Body of pancreas (tissue), 4 donors: ENCODE measurements around the gene GTF2H2C. TPM values are rescaled to one million over a fixed set of nuclear protein-coding genes. Genes with fewer than 3 reads are reported as not detected.
A peak's percentile ranks its signal among the peaks of the same experiment; 100 is the strongest.

Source experiments
- ATAC-seq: fragments of 150-250 bp; one replicate; pipeline ENCODE4 v1.9.1; 2016
- DNase-seq, 4 donors: peaks; one replicate each; pipeline ENCODE4 v3.0.0-alpha.2; 2019
- H3K27ac ChIP-seq, 4 donors: fragments of 200-600 bp; sonication (generic); 1 replicate in 3 of 4; 2 replicates in 1 of 4; pipeline versions ENCODE4 v1.5.1 to v1.6.1; 2016 to 2019; ENCODE audit warnings: mild to moderate bottlenecking in 1 of 4, mixed read lengths in 1 of 4, moderate library complexity in 1 of 4
- H3K27me3 ChIP-seq, 2 donors: fragments of 200-600 bp; sonication (generic); one replicate each; pipeline ENCODE4 v1.6.0; 2016; ENCODE audit warnings: mild to moderate bottlenecking in 1 of 2
- H3K36me3 ChIP-seq, 2 donors: fragments of 200-600 bp; sonication (generic); replicated peaks in 1 of 2; 2 replicates each; pipeline ENCODE4 v1.5.1; 2016; ENCODE audit warnings: low read depth in 2 of 2; ENCODE audit not compliant: insufficient read depth in 1 of 2
- H3K4me1 ChIP-seq: fragments of 200-600 bp; sonication (generic); one replicate; pipeline ENCODE4 v1.6.0; 2016
- H3K4me3 ChIP-seq, 2 donors: fragments of 200-600 bp; sonication (generic); 1 replicate in 1 of 2; 2 replicates in 1 of 2; pipeline ENCODE4 v1.5.1; 2016 to 2019
- H3K9me3 ChIP-seq, 3 donors: fragments of 200-600 bp; sonication (generic); 1 replicate in 2 of 3; 2 replicates in 1 of 3; pipeline ENCODE4 v1.5.1; 2016
- POLR2A ChIP-seq, 3 donors: fragments of 450-650 bp; IDR thresholded peaks; one replicate each; pipeline ENCODE4 v1.6.1; 2016; ENCODE audit warnings: antibody characterized with exemption in 3 of 3, mild to moderate bottlenecking in 2 of 3
- WGBS, 2 donors: methylation state at CpG; one replicate each; pipeline ENCODE4 v1.1.5; 2017; 5-methylcytosine and 5-hydroxymethylcytosine counted together
- intact Hi-C: fragments of 100-400 bp; cut with DNase I; formaldehyde crosslinking; loops from one replicate; pipeline ENCODE4 v1.15.1; 2023
- total RNA-seq, 2 donors: library from RNA; depleted of rRNA; stranded (reverse); fragments of >200 nt; gene quantifications; one replicate each; pipeline ENCODE4 v1.1.0, GENCODE V29; 2016
- TF ChIP-seq, protein P1 (sequence below), 7 experiments: fragments of 450-650 bp in 4 of 7; fragments of 200-600 bp in 3 of 7; sonication (generic) in 3 of 7; IDR thresholded peaks; one replicate each; pipeline ENCODE4 v1.5.1; 2016 to 2019; ENCODE audit warnings: antibody characterized with exemption in 7 of 7

The GTF2H2C gene
- total RNA-seq, 2 donors from 2014 or later, result 5.3 to 13.0 TPM

DNA sequence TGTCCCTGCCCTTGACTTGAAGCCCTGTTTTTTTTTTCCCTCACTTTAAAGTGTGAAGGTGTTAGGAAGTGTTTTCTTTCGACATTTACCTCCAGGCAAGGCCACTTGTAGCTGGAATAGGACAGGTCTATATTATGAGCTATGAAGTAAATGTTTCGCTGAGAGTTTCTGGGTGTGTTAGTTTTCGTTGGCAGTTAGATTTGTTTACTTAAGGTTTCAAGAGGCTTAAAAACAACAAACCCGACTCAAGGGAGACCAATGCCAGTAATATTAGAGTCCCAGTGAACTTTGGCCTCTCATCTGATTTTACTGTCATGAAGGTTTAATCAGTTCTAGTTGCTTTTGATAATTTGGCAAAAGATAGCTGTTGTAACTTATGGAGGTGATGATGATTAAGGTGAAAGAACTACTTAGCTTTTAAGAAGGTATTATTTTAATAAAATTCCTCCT, 42.2 kb upstream of the GTF2H2C start:
- 3 to 20% methylated on average over 4 of the region's 4 CpGs for WGBS, 2 donors
- Histone ChIP-seq H3K36me3 (no peaks in the 10 kb centered on the region), H3K9me3 (no peaks in the 10 kb centered on the region), H3K4me1 (peaks cover 87% of the 10 kb centered on the region), H3K4me3 (no peak overlapping the region), H3K27ac (peak overlapping the region; percentile 84 to 94 (median 91)), H3K27me3 (no peaks in the 10 kb centered on the region)
- intact Hi-C loops, result no loop called here
- peak; percentile 89 for ATAC-seq
- DNase-seq, result peak in 2 of 4 donors; percentile 51 to 61
- peak in 2 of 3 donors; percentile 47 to 48 for TF ChIP-seq POLR2A (IDR thresholded peaks at IDR 0.05)
- TF ChIP-seq, protein P1, sequence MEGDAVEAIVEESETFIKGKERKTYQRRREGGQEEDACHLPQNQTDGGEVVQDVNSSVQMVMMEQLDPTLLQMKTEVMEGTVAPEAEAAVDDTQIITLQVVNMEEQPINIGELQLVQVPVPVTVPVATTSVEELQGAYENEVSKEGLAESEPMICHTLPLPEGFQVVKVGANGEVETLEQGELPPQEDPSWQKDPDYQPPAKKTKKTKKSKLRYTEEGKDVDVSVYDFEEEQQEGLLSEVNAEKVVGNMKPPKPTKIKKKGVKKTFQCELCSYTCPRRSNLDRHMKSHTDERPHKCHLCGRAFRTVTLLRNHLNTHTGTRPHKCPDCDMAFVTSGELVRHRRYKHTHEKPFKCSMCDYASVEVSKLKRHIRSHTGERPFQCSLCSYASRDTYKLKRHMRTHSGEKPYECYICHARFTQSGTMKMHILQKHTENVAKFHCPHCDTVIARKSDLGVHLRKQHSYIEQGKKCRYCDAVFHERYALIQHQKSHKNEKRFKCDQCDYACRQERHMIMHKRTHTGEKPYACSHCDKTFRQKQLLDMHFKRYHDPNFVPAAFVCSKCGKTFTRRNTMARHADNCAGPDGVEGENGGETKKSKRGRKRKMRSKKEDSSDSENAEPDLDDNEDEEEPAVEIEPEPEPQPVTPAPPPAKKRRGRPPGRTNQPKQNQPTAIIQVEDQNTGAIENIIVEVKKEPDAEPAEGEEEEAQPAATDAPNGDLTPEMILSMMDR (IDR thresholded peaks at IDR 0.05), result no peak

DNA sequence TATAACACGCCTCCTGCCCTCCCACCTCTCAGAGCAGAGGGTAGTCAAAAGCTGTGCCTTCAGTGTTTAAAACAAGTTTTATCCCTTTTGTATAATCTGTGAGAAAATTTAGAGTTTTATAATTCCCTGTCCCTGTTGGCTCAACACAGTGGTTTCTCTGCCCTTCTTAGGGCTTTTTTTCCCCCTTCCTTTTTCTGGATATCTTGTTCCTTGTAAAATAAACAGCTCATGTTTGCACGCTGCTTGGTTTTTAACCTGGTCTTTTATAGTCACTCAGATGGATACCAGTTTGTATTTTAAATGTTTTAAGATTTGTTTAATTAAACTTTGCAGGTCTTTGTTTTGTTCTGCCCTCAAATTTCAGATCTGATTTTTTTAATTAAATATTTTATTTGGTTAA, 40.7 kb upstream of the GTF2H2C start:
- Histone ChIP-seq H3K9me3 (no peaks in the 10 kb centered on the region), H3K36me3 (no peaks in the 10 kb centered on the region), H3K27ac (peak overlapping the region; percentile 84 to 94 (median 91)), H3K4me1 (peaks cover 72% of the 10 kb centered on the region), H3K27me3 (no peaks in the 10 kb centered on the region), H3K4me3 (no peak overlapping the region)
- intact Hi-C loops, result no loop called here
- TF ChIP-seq, protein P1 (IDR thresholded peaks at IDR 0.05), result no peak
- no peak for TF ChIP-seq POLR2A (IDR thresholded peaks at IDR 0.05)
- ATAC-seq (peak; percentile 31), DNase-seq (no peak)
- 35 to 45% methylated on average over 2 of the region's 2 CpGs for WGBS, 2 donors

DNA sequence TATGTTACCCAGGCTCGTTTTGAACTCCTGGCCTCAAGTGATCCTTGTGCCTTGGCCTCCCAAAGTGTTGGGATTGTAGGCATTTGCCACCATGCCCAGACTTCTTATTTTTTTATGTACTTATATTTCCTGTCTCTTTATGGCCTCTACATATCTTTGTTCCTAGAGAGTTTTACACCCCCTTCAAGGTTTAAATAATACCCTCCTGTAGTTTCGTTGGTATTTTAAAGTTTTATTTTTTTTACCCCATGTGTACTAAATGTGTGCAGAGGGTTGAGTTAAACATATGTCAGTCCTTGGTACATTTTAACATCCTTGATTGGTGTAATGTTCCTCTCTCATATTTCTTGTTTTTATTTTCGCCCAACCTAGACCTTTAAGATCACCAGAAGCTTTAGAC, 38.0 kb upstream of the GTF2H2C start:
- Histone ChIP-seq H3K27me3 (no peaks in the 10 kb centered on the region), H3K4me1 (peaks cover 65% of the 10 kb centered on the region), H3K27ac (peak overlapping the region in 1 of 4 donors; percentile 91), H3K9me3 (no peaks in the 10 kb centered on the region), H3K36me3 (peaks cover 0 to 4% of the 10 kb centered on the region in 2 donors), H3K4me3 (no peak overlapping the region)
- ATAC-seq (no peak), DNase-seq (no peak)
- intact Hi-C loops, result no loop called here
- no peak for TF ChIP-seq POLR2A (IDR thresholded peaks at IDR 0.05)
- TF ChIP-seq, protein P1 (IDR thresholded peaks at IDR 0.05), result no peak
- 73 to 76% methylated on average over 3 of the region's 3 CpGs for WGBS, 2 donors

DNA sequence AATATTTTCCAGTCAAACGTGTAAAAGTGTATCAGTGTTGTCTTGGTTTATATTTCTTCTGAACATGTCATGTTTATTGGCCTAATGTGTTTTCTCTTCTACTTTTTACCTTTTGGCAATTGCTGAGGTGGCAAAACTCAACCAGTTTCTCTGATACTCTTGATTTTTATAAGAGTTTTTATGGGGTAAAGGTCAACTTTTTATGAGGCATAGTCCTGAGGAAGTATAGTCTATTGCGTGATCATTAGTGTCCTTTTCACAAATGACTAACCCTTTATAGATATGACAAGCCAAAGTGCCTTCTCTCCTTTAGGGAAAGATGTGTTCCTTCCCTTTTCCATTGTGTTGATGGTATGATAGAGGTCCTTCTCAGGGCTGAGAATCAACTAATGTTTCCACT, 34.5 kb upstream of the GTF2H2C start:
- H3K4me3 ChIP-seq, result no peak overlapping the region
- intact Hi-C loops, result no loop called here
- H3K4me1 ChIP-seq, result peaks cover 57% of the 10 kb centered on the region
- ATAC-seq (no peak), DNase-seq (no peak)
- H3K36me3 ChIP-seq, result peaks cover 0 to 4% of the 10 kb centered on the region in 2 donors
- no peaks in the 10 kb centered on the region for H3K27me3 ChIP-seq
- H3K27ac ChIP-seq, result no peak overlapping the region
- TF ChIP-seq POLR2A (IDR thresholded peaks at IDR 0.05), result no peak
- TF ChIP-seq, protein P1 (IDR thresholded peaks at IDR 0.05), result no peak
- no peaks in the 10 kb centered on the region for H3K9me3 ChIP-seq
- 80% methylated on average over 2 of the region's 2 CpGs for WGBS, 2 donors

DNA sequence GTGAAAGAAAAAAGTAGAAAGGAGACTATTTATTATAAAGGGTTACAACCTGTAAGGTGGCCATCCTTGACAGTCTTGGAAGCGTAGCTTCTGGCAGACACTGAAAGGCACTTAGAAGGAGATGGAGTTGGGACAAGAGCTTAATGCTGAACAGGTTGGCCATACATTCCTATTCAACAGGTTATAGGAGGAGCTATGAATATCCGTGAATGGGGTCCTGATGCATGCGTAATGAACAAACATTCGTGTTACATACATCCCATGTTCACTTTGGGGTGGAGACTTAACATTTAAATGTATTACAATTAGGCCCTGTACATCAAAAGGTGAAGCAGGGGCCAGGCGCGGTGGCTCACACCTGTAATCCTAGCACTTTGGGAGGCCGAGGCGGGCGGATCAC, 33.3 kb upstream of the GTF2H2C start:
- ATAC-seq, result no peak
- H3K4me1 ChIP-seq, result peaks cover 57% of the 10 kb centered on the region
- intact Hi-C loops, result no loop called here
- no peak overlapping the region for H3K4me3 ChIP-seq
- TF ChIP-seq, protein P1 (IDR thresholded peaks at IDR 0.05), result no peak
- TF ChIP-seq POLR2A (IDR thresholded peaks at IDR 0.05), result no peak
- H3K36me3 ChIP-seq, result peaks cover 0 to 4% of the 10 kb centered on the region in 2 donors
- H3K27me3 ChIP-seq, result no peaks in the 10 kb centered on the region
- H3K9me3 ChIP-seq, result no peaks in the 10 kb centered on the region
- WGBS, 2 donors, result 96 to 98% methylated on average over 9 of the region's 9 CpGs
- no peak for DNase-seq
- H3K27ac ChIP-seq, result peak overlapping the region in 1 of 4 donors; percentile 11
